HG02973 (cell line): ENCODE results near the gene NLRP5.
"Not testable (repeated sequence)": the region's sequence is repeated elsewhere in the genome, so short reads cannot be mapped to it uniquely, and the experiment has no call there.

Experiments
- ATAC-seq: cut with Tn5 transposase; IDR thresholded peaks from one replicate; pipeline ENCODE4 v1.9.1; 2021; ENCODE audit warnings: moderate library complexity; ENCODE audit not compliant: unreplicated experiment

Gene NLRP5

GRCh38 chr19:55986487-55986886 is at the start of gene NLRP5:
Gene NLRP5 (plus strand): TSS chr19:55986775.
- ATAC-seq: no peak

- ATAC-seq: no peak
These were observed 47.4 kb upstream of the NLRP5 start for GRCh38 chr19:55939206-55939605.

- no peak for ATAC-seq
These were observed 46.3 kb upstream of the NLRP5 start for GRCh38 chr19:55940306-55940705.

DNA sequence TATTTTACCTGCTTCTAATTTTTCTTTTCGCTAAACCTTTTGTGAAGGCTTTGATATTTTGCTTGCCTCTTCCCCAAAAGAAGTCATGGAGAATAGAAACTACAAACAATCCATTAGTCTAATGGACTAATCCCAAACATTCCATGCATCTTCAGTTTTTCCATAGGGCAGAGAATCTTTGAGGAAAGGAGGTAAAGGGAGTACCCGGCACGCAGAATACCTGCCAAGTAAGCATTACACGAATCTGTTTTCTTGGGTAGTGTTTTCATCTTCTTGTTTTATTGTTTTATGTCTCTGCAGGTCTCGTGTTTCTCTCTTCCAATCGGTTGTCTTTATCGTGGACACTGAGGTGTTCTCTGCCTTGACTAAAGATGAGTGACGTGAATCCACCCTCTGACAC is 39.0 kb upstream of the NLRP5 start, which contains the start of gene NLRP8:
NLRP8 (plus strand) TSS at position 301 of the 400 bp plus-strand sequence.
- no peak for ATAC-seq

GRCh38 chr19:55950566-55950965 is 36.0 kb upstream of the NLRP5 start:
- not testable (repeated sequence) for ATAC-seq

- no peak for ATAC-seq
These were observed 30.1 kb upstream of the NLRP5 start for GRCh38 chr19:55956431-55956830.

DNA sequence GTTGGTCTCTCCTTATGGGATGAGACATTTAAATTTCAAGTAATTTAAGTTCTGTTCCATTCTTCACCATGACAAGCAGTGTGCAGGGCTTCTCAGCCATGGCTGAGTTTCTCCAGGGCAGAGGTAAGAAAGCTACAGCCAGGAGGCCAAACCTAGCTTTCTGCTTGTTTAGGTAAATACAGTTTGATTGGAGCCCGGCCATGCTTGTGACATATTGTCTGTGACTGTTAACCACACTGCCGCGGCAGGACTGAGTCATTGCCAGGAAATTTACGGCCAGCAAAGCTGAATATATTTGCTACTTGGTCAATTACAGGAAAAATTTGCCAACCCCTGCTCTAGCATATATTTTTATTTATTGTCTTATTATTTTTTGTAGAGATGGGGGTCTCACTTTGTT is 28.2 kb upstream of the NLRP5 start:
- no peak for ATAC-seq

GRCh38 chr19:55959996-55960675 is 26.4 kb upstream of the NLRP5 start:
- ATAC-seq: no peak

GRCh38 chr19:55962186-55962585 is 24.4 kb upstream of the NLRP5 start:
- ATAC-seq: no peak

- no peak for ATAC-seq
These were observed 12.6 kb upstream of the NLRP5 start for GRCh38 chr19:55973982-55974381.

DNA sequence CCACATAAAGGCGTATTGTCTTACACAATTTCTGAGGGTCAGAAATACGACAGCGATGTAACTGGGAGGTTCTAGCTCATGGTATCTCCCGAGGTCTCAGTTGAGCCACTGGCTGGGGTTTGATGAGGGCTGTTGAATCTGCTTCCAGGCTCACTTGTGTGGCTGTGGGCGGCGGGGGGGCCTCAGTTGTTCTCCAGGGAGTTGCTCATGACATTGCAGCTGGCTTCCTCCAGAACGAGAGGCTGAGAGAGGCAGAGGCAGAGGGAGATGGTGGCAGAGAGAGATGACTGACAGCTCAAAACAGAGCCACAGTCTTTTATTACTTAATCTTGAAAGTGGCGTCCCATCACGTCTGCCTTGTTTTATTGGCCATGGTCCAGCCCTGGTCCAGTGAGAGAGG is 6.2 kb upstream of the NLRP5 start:
- no peak for ATAC-seq

DNA sequence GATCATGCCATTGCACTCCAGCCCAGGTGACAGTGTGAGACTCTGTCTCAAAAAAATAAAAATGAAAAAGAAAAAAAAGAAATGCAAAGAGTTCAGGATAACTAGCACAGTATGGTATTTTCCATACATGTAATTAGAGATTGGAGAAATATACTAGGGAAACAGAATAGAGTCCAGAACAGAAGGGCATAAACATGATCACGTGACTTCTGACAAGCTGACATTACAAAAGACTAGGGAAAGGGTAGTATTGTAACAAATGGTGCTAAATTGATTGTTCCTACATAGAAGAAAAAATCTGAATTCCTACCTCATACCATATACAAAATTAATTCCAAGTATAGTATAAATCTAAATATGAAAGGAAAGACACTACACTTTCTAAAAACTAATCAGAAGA is 1.3 kb upstream of the NLRP5 start:
- no peak for ATAC-seq

DNA sequence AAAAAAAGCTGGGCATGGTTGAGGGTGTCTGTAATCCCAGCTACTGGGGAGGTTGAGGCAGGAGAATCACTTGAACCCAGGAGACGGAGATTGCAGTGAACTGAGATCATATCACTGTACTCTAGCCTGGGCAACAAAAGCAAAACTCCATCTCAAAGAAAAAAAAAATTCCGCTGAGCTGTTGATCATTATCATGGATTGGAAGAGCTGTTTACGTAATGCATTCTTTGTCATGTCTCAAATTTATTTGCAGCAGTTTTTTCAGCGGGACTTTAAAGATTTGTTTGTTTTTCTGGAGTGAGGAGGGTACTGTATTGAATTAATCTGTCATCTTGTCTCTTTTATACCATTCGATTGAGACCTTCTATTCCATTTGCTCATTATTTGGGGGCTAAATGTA is 4.3 kb downstream of the NLRP5 start:
- ATAC-seq: no peak

DNA sequence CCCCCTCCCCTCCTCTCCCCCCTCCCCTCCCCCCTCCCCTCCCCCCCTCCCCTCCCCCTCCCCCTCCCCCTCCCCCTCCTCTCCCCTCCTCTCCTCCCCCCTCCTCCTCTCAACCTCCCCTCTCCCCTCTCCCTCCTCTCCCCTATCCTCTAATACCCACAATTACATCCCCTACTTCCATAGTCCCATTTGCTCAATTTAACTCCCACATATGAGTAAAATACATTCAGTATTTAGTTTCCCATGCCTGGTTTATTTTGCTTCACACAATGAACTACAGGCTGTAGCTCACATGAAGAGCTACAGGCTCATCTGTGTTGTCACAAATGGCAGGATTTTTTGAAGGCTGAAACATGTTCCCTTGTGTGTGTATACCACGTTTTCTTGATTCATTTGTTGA is 6.9 kb downstream of the NLRP5 start:
- no peak for ATAC-seq

DNA sequence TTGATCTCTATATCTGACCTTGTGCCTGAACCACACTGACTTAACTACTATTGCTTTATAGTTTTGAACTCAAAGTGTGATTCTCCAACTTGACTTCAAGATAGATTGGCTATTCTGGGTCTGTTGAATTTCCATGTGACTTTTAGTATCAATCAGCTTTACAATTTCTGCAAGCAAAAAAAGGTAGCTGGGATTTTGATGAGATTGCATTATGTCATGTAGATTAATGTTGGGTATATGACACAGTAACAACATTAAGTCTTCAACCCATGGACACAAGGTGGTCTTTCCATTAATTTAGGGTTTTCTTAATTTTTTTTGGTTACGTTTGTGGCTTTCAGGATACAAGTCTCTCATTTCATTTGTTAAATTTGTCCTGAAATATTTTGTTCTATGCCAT is 28.2 kb downstream of the NLRP5 start:
- ATAC-seq: no peak

- no peak for ATAC-seq
These were observed 29.2 kb downstream of the NLRP5 start for GRCh38 chr19:56015756-56016155.

DNA sequence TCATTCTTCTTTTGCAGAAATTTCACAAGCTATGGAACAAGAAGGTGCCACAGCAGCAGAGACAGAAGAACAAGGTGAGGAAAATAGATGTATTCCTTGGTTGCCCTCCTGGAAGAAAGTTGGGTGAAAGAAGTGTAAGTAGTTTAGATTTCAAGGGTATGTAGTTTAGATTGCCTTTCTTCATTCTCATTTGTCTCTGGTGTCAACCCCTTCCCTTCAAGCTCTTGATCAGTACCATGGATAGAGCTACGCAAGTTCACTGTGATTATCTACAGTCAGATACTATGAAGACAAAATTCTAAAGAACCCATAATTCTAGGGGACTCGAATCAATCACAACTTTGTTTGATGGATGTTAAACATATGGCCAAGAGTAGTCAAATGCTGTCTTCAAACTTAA is 32.8 kb downstream of the NLRP5 start:
- not testable (repeated sequence) for ATAC-seq

GRCh38 chr19:56020355-56020975 is 33.9 kb downstream of the NLRP5 start:
- not testable (repeated sequence) for ATAC-seq

GRCh38 chr19:56026769-56027168 is 40.2 kb downstream of the NLRP5 start:
- no peak for ATAC-seq

GRCh38 chr19:56053596-56053995 is 67.0 kb downstream of the NLRP5 start:
- ATAC-seq: no peak

DNA sequence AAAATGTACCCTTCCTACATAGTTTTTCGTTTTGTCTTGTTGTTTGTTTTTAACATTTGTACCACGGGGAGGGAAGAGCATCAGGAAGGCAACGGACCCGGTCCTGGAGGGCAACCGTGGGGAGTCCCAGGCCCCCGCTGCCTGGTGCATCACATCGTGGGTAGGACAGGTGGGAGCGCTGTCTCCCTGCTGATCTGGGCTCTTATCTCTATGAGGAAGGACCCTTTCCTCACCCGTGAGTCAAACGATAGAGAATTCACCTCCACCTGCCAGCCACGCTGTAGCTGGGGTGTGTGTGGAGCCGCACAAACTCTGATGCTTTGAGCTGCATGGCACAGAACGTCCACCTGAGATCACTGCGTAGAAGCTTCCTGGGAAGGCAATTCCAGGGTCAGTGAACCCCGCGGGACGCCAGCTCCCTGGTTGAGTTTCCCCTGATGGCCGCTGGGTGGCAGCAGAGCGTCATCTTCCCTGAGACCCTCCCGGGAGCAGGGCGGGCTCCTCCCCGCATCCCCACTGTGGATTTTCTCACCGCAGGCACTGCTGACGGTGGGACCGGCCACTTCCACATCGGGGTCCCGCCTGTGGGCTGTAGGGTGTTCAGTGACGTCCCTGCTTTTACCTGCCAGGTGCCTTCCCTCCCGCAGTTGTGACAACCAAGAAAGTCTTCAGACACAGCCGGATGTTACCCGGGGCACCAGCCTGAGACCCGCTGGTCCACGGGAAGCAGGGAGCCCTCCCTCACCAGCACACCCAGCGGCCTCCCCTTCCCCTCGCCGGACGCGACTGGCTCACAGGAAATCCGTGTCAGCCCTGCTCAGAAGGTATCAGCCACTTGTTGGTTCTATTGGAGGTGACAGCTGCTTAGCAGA is 79.8 kb downstream of the NLRP5 start:
- peak; percentile 56 for ATAC-seq

DNA sequence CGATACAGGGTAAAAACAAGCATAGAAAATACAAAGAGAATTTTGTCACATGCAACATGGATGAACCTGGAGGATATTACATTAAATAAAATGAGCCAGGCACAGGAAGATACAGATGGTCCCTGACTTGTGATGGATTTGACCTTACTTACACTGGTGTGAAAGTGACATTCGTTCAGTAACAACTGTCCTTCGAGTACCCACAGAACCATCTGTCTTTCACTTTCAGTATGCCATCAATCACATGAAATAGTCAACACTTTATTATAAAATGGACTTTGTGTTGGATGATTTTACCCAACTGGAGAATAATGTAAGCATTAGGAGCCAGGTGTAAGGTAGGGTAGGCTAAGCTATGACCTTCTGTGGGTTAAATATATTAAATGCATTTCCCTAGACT is 83.1 kb downstream of the NLRP5 start:
- ATAC-seq: no peak
